ENCODE measurements around the gene NANOS1.
"Not testable (repeated sequence)": the region's sequence is repeated elsewhere in the genome, so short reads cannot be mapped to it uniquely, and the experiment has no call there.

The NANOS1 gene

DNA sequence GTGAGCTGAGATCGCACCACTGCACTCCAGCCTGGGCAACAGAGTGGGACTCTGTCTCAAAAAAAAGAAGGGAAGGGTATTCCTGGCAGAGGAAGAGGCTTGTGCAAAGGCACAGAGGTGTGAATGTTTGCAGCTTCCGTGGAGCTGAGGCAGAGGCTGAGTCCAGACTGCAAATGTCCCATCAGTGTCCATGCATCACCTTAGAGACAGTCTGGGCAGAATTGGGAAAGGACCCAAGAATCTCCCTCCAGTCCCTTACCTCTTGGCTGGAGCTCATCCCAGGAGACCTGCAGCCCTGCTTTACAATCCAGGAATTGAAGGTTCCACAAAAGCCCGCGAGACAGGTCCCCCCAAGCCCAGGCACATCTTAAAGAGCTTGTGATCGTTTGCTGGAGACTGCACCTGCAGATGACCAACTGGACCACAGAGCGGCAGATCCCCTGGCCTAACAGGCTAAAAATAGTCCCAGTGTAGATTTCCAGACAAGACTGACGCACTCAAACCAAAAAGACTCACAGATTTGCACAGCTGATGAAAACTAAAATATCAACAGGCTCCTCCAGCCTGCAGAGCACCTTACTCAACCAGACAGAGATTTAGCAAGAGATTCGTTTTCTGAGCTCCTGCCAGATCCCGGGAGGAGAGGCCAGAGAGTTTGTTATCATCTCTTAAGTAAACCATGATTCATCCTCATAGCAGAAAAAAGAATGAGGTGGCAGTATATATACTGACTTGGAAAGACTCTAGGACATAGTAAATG, 22.9 kb upstream of the NANOS1 start:
- Histone ChIP-seq H3K4me1 (ENCODE audit: control insufficient read depth, insufficient read depth, low read length, poor library complexity, severe bottlenecking) (no peaks in the 10 kb centered on the region), H3K4me3 (ENCODE audit: insufficient read depth, low read depth, low read length, poor library complexity, severe bottlenecking) (no peak overlapping the region), H3K9me3 (ENCODE audit: control insufficient read depth, low read length) (no peaks in the 10 kb centered on the region), H3K27ac (ENCODE audit: insufficient read depth, low read length, poor library complexity, severe bottlenecking) (no peak overlapping the region), H3K27me3 (replicated peaks; ENCODE audit: control insufficient read depth, insufficient read depth, low read length, poor library complexity, severe bottlenecking) (no peaks in the 10 kb centered on the region), H3K36me3 (ENCODE audit: control insufficient read depth, insufficient read depth, low read length) (no peaks in the 10 kb centered on the region)
- no peak for DNase-seq

DNA sequence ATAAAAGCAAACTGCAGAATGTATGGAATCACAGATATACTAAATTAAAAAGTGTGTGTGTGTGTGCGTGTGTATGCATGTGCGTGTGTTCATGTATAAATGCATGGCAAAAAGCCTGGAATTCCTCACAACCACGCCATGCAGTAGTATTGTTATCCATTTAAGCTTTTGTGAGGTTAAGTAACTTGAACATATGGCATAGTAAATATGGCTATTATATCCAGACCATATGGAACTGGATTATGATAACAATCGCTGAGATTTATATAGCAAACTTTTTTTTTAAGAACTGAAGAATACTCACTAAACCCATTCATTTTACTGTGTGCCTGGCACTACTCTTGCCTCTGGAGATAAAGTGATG, 22.3 kb upstream of the NANOS1 start:
- H3K9me3 ChIP-seq (ENCODE audit: control insufficient read depth, low read length): no peaks in the 10 kb centered on the region
- DNase-seq: no peak
- no peaks in the 10 kb centered on the region for H3K27me3 ChIP-seq (replicated peaks; ENCODE audit: control insufficient read depth, insufficient read depth, low read length, poor library complexity, severe bottlenecking)
- no peaks in the 10 kb centered on the region for H3K4me1 ChIP-seq (ENCODE audit: control insufficient read depth, insufficient read depth, low read length, poor library complexity, severe bottlenecking)
- H3K27ac ChIP-seq (ENCODE audit: insufficient read depth, low read length, poor library complexity, severe bottlenecking): no peak overlapping the region
- H3K36me3 ChIP-seq (ENCODE audit: control insufficient read depth, insufficient read depth, low read length): no peaks in the 10 kb centered on the region
- no peak overlapping the region for H3K4me3 ChIP-seq (ENCODE audit: insufficient read depth, low read depth, low read length, poor library complexity, severe bottlenecking)

DNA sequence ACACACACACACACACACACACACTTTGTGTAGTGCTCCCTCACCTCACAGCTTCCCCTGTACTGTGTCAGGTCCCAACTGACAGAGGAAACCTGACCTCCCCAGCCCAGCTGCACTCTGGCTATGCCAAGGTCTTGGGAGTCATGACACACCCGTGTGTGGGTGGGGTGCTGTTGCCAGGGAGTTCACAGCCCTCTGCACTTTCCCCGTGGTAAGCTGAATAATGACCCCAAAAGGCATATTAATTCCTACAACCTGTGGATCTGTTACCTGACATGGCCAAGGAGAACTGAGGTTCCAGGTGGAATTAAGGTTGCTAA, 8.9 kb upstream of the NANOS1 start:
- no peaks in the 10 kb centered on the region for H3K4me1 ChIP-seq (ENCODE audit: control insufficient read depth, insufficient read depth, low read length, poor library complexity, severe bottlenecking)
- DNase-seq: no peak
- H3K9me3 ChIP-seq (ENCODE audit: control insufficient read depth, low read length): no peaks in the 10 kb centered on the region
- H3K4me3 ChIP-seq (ENCODE audit: insufficient read depth, low read depth, low read length, poor library complexity, severe bottlenecking): no peak overlapping the region
- H3K36me3 ChIP-seq (ENCODE audit: control insufficient read depth, insufficient read depth, low read length): no peaks in the 10 kb centered on the region
- H3K27ac ChIP-seq (ENCODE audit: insufficient read depth, low read length, poor library complexity, severe bottlenecking): no peak overlapping the region
- H3K27me3 ChIP-seq (replicated peaks; ENCODE audit: control insufficient read depth, insufficient read depth, low read length, poor library complexity, severe bottlenecking): no peaks in the 10 kb centered on the region

DNA sequence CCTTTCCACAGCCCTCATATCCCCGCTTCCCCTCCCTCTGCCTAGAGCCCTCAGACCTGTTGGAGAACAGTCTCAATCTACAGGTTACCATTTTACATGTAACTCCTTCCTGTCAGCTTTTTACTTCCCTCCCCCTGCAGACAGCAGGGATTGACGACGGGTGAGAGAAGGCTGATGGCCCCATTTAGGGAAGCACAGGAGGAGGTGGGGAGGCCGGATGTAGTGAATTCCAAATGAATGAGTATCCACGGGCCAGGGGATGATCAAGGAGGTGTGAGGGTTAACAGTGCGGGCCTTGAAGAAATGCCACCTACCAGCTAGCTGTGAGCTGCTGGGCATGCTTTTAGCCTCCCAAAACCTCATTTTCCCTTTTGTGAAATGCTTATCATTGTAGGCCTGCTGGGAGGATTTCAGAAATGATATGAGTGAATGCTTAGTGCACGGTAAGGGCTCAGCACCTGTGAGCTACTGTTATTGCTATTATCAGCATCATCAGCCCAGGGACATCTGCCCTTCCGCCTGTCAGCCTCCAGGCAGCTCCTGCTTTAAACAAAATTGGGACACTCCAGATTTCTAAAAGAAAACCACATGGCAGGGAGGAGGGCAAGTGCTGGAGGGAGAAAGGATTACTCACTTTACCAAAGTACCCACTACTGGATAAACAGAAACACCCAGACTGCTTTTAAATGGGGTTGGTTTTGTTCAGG, 6.5 kb upstream of the NANOS1 start:
- H3K27ac ChIP-seq (ENCODE audit: insufficient read depth, low read length, poor library complexity, severe bottlenecking): no peak overlapping the region

DNA sequence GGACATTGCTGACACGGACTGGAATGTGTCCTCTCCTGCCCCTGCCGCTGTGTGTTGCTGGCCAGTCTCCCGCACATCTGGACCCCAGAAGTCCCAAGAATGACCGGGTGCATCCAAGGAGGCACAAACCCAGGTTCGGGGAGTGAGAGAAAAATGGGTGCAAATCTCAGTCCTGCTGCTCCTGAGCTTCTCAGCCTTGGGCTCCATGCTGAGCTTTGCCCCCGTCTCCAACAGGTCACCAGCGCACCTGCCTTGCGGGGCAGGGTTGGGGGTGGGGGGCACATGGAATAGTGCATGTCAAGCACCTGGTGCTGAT, 6.0 kb upstream of the NANOS1 start:
- no peaks in the 10 kb centered on the region for H3K9me3 ChIP-seq (ENCODE audit: control insufficient read depth, low read length)
- no peaks in the 10 kb centered on the region for H3K36me3 ChIP-seq (ENCODE audit: control insufficient read depth, insufficient read depth, low read length)
- H3K27ac ChIP-seq (ENCODE audit: insufficient read depth, low read length, poor library complexity, severe bottlenecking): no peak overlapping the region
- no peak overlapping the region for H3K4me3 ChIP-seq (ENCODE audit: insufficient read depth, low read depth, low read length, poor library complexity, severe bottlenecking)
- no peak for DNase-seq
- no peaks in the 10 kb centered on the region for H3K27me3 ChIP-seq (replicated peaks; ENCODE audit: control insufficient read depth, insufficient read depth, low read length, poor library complexity, severe bottlenecking)
- H3K4me1 ChIP-seq (ENCODE audit: control insufficient read depth, insufficient read depth, low read length, poor library complexity, severe bottlenecking): no peaks in the 10 kb centered on the region

More for the DNA sequence above, 6.5 kb upstream of the NANOS1 start:
- Histone ChIP-seq H3K9me3 (ENCODE audit: control insufficient read depth, low read length) (no peaks in the 10 kb centered on the region), H3K4me1 (ENCODE audit: control insufficient read depth, insufficient read depth, low read length, poor library complexity, severe bottlenecking) (no peaks in the 10 kb centered on the region), H3K27me3 (replicated peaks; ENCODE audit: control insufficient read depth, insufficient read depth, low read length, poor library complexity, severe bottlenecking) (no peaks in the 10 kb centered on the region), H3K36me3 (ENCODE audit: control insufficient read depth, insufficient read depth, low read length) (no peaks in the 10 kb centered on the region), H3K4me3 (ENCODE audit: insufficient read depth, low read depth, low read length, poor library complexity, severe bottlenecking) (no peak overlapping the region)
- DNase-seq: no peak

DNA sequence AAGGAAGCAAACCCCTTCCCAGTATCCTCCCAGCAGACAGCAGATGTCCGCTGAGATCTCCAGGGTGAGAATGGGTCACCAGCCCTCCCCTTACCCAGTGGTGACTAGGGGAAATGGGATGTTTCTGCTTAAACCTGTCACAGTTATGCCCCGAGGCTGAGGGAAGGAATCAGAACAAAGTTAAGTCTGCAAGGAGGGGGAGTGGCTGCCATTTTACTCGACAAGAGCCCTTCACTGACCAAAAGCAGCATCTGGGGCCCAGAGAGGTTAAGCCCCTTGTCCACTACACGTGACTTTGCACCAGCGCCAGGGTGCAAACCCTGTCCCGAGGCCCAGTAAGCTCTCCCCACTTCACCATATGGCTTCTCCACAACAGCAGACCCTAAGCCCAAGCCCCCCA, 4.6 kb upstream of the NANOS1 start:
- no peak for DNase-seq
- H3K36me3 ChIP-seq (ENCODE audit: control insufficient read depth, insufficient read depth, low read length): no peaks in the 10 kb centered on the region
- no peak overlapping the region for H3K27ac ChIP-seq (ENCODE audit: insufficient read depth, low read length, poor library complexity, severe bottlenecking)
- H3K4me3 ChIP-seq (ENCODE audit: insufficient read depth, low read depth, low read length, poor library complexity, severe bottlenecking): no peak overlapping the region
- no peaks in the 10 kb centered on the region for H3K4me1 ChIP-seq (ENCODE audit: control insufficient read depth, insufficient read depth, low read length, poor library complexity, severe bottlenecking)
- no peaks in the 10 kb centered on the region for H3K9me3 ChIP-seq (ENCODE audit: control insufficient read depth, low read length)
- H3K27me3 ChIP-seq (replicated peaks; ENCODE audit: control insufficient read depth, insufficient read depth, low read length, poor library complexity, severe bottlenecking): no peaks in the 10 kb centered on the region

DNA sequence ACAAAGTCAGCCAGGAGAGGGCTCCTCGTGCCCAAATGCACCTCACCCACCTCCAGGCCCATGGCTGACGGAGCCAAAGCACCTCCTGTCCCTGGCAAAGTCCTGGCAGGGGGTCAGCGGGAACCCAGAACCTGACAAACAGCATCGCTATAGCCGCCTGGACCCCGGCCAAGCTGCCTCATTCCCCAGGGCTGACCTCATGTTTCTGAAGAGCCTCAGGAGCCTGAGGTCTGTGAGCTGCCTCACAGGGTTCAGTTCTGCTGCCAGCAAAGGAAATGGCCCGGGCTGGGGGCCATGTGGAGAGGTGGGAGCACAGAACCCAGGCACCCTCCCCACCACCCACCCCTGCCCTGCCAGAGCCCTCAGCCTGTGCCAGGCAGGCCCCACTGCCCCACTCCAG, 4.2 kb upstream of the NANOS1 start:
- no peak for DNase-seq
- no peak overlapping the region for H3K4me3 ChIP-seq (ENCODE audit: insufficient read depth, low read depth, low read length, poor library complexity, severe bottlenecking)

DNA sequence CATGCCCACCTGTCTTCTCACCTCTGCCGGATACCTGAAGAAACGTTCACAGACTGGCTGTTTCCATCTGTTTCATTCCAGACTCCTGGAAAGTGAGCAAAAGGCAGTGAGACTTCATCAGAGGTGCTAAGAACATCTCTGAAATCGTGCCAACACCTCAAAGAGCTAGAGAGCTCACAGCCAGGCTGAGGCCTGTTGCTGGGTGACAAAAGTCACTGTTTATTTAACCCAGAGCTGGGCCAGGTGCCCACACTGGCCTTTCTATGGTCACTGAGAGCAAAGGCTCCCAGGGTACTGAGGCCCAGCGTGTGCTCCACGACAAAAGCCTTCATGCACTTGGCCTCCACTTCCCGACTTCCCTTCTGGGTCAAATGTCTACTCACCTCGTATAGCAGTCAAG, 3.7 kb upstream of the NANOS1 start:
- DNase-seq: no peak
- Histone ChIP-seq H3K36me3 (ENCODE audit: control insufficient read depth, insufficient read depth, low read length) (no peaks in the 10 kb centered on the region), H3K4me3 (ENCODE audit: insufficient read depth, low read depth, low read length, poor library complexity, severe bottlenecking) (no peak overlapping the region), H3K27me3 (replicated peaks; ENCODE audit: control insufficient read depth, insufficient read depth, low read length, poor library complexity, severe bottlenecking) (no peaks in the 10 kb centered on the region), H3K9me3 (ENCODE audit: control insufficient read depth, low read length) (no peaks in the 10 kb centered on the region), H3K27ac (ENCODE audit: insufficient read depth, low read length, poor library complexity, severe bottlenecking) (no peak overlapping the region), H3K4me1 (ENCODE audit: control insufficient read depth, insufficient read depth, low read length, poor library complexity, severe bottlenecking) (peaks cover 2% of the 10 kb centered on the region)

More for the DNA sequence above, 4.2 kb upstream of the NANOS1 start:
- Histone ChIP-seq H3K27ac (ENCODE audit: insufficient read depth, low read length, poor library complexity, severe bottlenecking) (no peak overlapping the region), H3K27me3 (replicated peaks; ENCODE audit: control insufficient read depth, insufficient read depth, low read length, poor library complexity, severe bottlenecking) (no peaks in the 10 kb centered on the region), H3K36me3 (ENCODE audit: control insufficient read depth, insufficient read depth, low read length) (no peaks in the 10 kb centered on the region), H3K4me1 (ENCODE audit: control insufficient read depth, insufficient read depth, low read length, poor library complexity, severe bottlenecking) (no peaks in the 10 kb centered on the region), H3K9me3 (ENCODE audit: control insufficient read depth, low read length) (no peaks in the 10 kb centered on the region)

DNA sequence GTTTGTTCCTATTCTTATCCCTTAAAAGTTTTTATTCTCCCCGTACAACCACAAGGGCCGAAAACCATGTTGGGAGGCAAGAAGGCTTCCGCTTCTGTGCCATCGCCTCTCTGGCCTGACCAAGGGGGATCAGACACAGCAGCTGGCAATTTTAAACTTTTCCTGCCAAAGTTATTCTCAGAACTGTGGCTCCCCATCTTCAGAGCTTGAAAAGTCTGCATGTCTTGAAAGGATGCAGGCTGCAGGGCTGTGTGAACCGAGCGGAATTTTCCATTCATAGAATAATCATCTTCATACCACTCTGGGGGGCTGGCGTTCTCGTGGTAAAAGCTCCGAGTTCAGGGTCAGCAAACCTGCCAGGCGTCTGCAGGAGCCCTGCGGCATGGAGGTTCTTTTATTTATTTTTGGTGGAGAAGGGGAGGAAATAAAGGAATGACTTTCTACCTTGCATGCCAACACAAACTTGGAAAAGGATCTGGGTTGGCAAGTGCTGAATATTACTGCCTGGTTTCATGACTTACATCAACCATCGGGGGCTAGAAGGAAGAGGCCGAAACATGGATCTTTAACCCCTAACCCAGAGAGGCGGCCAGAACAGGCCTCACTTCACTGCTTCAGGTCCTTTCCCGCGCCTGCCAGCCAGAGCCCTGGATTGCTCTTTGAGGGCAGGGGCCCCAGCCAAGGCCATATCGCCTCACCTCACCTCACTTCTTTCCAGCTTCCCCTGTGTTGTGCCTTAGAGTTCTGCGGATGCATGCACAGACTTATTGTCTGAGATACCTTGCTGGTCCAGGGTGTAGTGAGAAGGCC, 3.0 kb upstream of the NANOS1 start:
- Histone ChIP-seq H3K4me1 (ENCODE audit: control insufficient read depth, insufficient read depth, low read length, poor library complexity, severe bottlenecking) (peaks cover 5% of the 10 kb centered on the region), H3K27ac (ENCODE audit: insufficient read depth, low read length, poor library complexity, severe bottlenecking) (no peak overlapping the region), H3K9me3 (ENCODE audit: control insufficient read depth, low read length) (no peaks in the 10 kb centered on the region), H3K27me3 (replicated peaks; ENCODE audit: control insufficient read depth, insufficient read depth, low read length, poor library complexity, severe bottlenecking) (no peaks in the 10 kb centered on the region), H3K4me3 (ENCODE audit: insufficient read depth, low read depth, low read length, poor library complexity, severe bottlenecking) (no peak overlapping the region), H3K36me3 (ENCODE audit: control insufficient read depth, insufficient read depth, low read length) (no peaks in the 10 kb centered on the region)
- no peak for DNase-seq

DNA sequence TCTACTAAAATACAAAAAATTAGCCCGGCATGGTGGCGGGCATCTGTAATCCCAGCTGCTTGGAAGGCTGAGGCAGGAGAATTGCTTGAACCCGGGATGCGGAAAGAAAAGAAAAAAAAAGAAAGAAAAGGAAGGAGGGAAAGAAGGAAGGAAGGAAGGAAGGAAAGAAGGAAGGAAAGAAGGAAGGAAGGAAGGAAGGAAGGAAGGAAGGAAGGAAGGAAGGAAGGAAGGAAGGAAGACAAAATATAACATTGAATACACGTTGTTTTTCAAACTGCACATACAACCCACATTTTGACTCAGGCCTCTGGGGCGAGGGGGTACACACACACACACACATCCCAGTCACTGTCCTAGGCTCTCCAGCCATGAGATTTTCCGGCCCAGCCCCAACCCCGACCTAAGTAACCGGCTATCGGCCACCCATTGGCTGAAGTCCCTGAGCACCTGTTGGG, 1.0 kb upstream of the NANOS1 start:
- not testable (repeated sequence) for H3K27ac ChIP-seq (ENCODE audit: insufficient read depth, low read length, poor library complexity, severe bottlenecking); DNase-seq; H3K36me3 ChIP-seq (ENCODE audit: control insufficient read depth, insufficient read depth, low read length); H3K4me1 ChIP-seq (ENCODE audit: control insufficient read depth, insufficient read depth, low read length, poor library complexity, severe bottlenecking); H3K4me3 ChIP-seq (ENCODE audit: insufficient read depth, low read depth, low read length, poor library complexity, severe bottlenecking); H3K27me3 ChIP-seq (replicated peaks; ENCODE audit: control insufficient read depth, insufficient read depth, low read length, poor library complexity, severe bottlenecking); H3K9me3 ChIP-seq (ENCODE audit: control insufficient read depth, low read length)
